ENCODE data around the gene TENM4.

The TENM4 gene

DNA sequence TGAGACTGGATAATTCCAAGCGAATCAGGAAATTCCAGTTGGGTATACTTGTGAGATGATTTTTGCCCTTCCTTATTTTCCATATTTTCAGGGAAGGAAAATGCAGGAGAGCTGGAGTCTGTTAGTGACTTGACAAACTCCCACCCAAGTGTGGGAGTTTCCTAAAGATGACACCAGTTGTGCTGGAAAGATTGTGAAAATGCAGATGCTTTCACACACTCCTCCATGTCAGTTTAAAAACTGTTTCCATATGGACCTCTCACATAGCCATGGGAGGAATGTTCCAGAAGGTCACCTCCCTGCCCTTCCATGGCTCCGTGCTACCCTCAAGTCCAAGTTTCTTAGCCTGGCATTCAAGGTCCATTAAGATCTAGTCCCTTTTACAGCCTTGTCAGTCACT is 515.4 kb downstream of the TENM4 start:
- Histone ChIP-seq H3K27ac (no peak overlapping the region), H3K36me3 (no peaks in the 10 kb centered on the region)

DNA sequence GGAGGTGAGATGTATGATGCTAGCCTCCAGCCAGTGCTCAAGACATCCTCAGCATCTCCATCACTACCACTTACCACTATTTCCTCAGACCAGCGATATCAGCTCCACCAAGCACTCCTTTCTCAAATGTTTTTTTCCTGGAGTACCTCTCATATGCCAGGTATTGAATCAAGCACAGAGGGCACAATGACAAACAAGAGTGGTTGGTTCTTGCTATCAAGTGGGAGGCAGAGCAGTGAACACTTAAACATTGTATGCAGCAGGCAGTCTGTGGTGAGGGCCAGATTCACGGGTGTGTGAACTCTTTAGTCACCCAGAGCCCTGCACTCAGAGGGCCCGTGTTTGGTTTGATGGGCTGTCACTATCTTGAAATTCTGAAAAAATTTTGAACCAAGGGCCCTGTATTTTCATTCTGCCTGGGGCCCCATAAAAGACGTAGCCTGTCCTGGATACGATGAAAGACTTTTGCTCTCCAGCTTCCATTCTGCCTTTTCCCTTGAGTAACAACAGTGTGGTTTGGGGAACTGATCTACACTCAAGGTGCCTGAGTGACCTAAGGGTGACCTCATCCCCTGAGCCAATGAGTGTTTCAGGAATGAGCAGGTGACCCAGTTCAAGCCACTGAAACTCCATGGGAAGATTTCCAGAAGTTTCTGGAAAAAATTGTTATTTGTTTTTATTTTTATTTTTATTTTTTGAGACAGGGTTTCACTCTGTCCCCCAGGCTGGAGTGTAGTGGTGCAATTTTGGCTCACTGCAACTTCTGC is 517.8 kb downstream of the TENM4 start:
- H3K9me3 ChIP-seq, result no peaks in the 10 kb centered on the region
- no peaks in the 10 kb centered on the region for H3K36me3 ChIP-seq
- TF ChIP-seq, protein P1, sequence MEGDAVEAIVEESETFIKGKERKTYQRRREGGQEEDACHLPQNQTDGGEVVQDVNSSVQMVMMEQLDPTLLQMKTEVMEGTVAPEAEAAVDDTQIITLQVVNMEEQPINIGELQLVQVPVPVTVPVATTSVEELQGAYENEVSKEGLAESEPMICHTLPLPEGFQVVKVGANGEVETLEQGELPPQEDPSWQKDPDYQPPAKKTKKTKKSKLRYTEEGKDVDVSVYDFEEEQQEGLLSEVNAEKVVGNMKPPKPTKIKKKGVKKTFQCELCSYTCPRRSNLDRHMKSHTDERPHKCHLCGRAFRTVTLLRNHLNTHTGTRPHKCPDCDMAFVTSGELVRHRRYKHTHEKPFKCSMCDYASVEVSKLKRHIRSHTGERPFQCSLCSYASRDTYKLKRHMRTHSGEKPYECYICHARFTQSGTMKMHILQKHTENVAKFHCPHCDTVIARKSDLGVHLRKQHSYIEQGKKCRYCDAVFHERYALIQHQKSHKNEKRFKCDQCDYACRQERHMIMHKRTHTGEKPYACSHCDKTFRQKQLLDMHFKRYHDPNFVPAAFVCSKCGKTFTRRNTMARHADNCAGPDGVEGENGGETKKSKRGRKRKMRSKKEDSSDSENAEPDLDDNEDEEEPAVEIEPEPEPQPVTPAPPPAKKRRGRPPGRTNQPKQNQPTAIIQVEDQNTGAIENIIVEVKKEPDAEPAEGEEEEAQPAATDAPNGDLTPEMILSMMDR (IDR thresholded peaks at IDR 0.05), result no peak
- H3K4me1 ChIP-seq, result no peaks in the 10 kb centered on the region
- no peak overlapping the region for H3K27ac ChIP-seq
- no peaks in the 10 kb centered on the region for H3K27me3 ChIP-seq
- H3K4me3 ChIP-seq, result no peak overlapping the region
- intact Hi-C loops (cut with DNase I; ENCODE audit: low total_unique reads), result no loop called here
- no peak for DNase-seq

More for the DNA sequence above, 515.4 kb downstream of the TENM4 start:
- intact Hi-C loops (cut with DNase I; ENCODE audit: low total_unique reads), result no loop called here
- H3K4me1 ChIP-seq, result no peaks in the 10 kb centered on the region
- H3K4me3 ChIP-seq, result no peak overlapping the region
- H3K9me3 ChIP-seq, result no peaks in the 10 kb centered on the region
- H3K27me3 ChIP-seq, result no peaks in the 10 kb centered on the region
- TF ChIP-seq, protein P1 (IDR thresholded peaks at IDR 0.05), result no peak
- no peak for DNase-seq

DNA sequence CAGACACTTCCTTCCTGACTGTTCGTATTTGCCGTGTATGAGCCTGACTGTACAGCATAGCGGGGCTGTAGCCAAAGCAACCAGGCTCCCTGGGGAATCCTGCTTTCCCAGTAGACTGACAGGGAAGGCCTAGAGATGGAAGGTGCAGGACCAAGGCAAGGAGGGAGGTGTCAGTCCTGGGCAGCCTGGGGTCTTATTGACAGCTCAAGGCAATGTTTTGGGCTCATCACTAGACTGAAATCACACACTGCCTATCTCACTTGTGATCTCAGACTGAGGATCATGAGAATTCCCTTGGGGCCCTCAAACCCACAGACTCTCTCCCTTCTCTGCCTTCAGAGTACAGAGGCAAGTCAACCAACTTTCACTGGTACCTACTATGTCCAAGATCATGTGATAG is 519.3 kb downstream of the TENM4 start:
- no peaks in the 10 kb centered on the region for H3K36me3 ChIP-seq
- TF ChIP-seq, protein P1 (IDR thresholded peaks at IDR 0.05), result no peak
- no peak for DNase-seq
- no peaks in the 10 kb centered on the region for H3K27me3 ChIP-seq
- H3K27ac ChIP-seq, result no peak overlapping the region
- intact Hi-C loops (cut with DNase I; ENCODE audit: low total_unique reads), result no loop called here
- H3K9me3 ChIP-seq, result no peaks in the 10 kb centered on the region
- H3K4me1 ChIP-seq, result no peaks in the 10 kb centered on the region
- H3K4me3 ChIP-seq, result no peak overlapping the region

DNA sequence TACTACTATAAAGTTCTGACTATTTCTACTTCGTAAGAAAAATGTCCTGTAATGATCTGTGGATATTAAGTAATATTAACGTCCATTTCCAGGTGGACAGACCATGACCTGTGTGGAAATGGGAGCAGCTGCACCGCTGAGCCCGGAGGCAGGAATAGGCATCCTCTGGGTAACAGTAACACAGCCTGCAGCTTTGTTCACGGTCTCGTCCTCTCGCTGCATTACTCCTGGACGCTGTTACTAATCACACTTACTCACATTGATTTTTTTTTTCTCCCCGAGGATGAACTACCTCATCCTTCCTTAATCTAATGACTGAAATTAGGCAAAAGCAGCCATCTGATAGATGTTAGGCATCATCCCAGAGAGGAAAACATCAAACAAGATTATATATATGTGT is 520.5 kb downstream of the TENM4 start:
- intact Hi-C loops (cut with DNase I; ENCODE audit: low total_unique reads), result no loop called here
- Histone ChIP-seq H3K27ac (no peak overlapping the region), H3K4me3 (no peak overlapping the region), H3K4me1 (no peaks in the 10 kb centered on the region), H3K27me3 (no peaks in the 10 kb centered on the region), H3K36me3 (no peaks in the 10 kb centered on the region), H3K9me3 (no peaks in the 10 kb centered on the region)
- no peak for DNase-seq
- TF ChIP-seq, protein P1 (IDR thresholded peaks at IDR 0.05), result no peak

DNA sequence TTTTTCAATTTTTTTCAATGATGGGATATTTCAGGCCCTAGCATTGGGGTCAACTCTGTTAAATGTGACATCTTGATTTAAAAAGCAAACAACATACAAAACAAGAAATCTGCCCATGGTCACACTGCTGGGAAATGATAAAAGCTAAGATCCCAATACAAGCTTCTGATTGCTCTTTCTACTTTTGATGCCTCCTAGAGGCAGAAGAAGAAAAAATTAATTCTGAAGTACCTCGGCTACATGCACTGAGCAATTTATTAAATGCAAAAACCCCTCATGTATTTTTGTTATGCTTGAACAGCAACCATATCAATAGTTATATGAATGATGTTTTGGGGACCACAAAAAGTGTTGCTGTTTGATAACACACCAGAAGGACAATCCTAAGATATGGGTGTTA is 524.1 kb downstream of the TENM4 start:
- no peak for DNase-seq
- Histone ChIP-seq H3K27ac (no peak overlapping the region), H3K36me3 (no peaks in the 10 kb centered on the region), H3K4me1 (no peaks in the 10 kb centered on the region), H3K4me3 (no peak overlapping the region), H3K27me3 (no peaks in the 10 kb centered on the region), H3K9me3 (no peaks in the 10 kb centered on the region)
- TF ChIP-seq, protein P1 (IDR thresholded peaks at IDR 0.05), result no peak
- intact Hi-C loops (cut with DNase I; ENCODE audit: low total_unique reads), result no loop called here
